Muscle of leg (tissue), 11 donors: ENCODE measurements around the gene EVX1. TPM values are rescaled to one million over a fixed set of nuclear protein-coding genes. Genes with fewer than 3 reads are reported as not detected.

Experiments
- DNase-seq: peaks from one replicate; pipeline ENCODE4 v3.0.0; 2013
- H3K27ac ChIP-seq: one replicate; pipeline ENCODE4 v1.5.1; 2013; ENCODE audit warnings: mild to moderate bottlenecking, low read length, control low read depth
- H3K27me3 ChIP-seq: one replicate; pipeline ENCODE4 v1.6.1; 2013; ENCODE audit warnings: low read length; ENCODE audit not compliant: control insufficient read depth, insufficient read depth
- H3K36me3 ChIP-seq: one replicate; pipeline ENCODE4 v1.6.1; 2013; ENCODE audit warnings: low read length; ENCODE audit not compliant: control insufficient read depth, insufficient read depth
- H3K4me1 ChIP-seq: one replicate; pipeline ENCODE4 v1.6.1; 2013; ENCODE audit warnings: low read length; ENCODE audit not compliant: control insufficient read depth, insufficient read depth
- H3K4me3 ChIP-seq: one replicate; pipeline ENCODE4 v1.5.1; 2013; ENCODE audit warnings: low read length, control low read depth
- H3K9me3 ChIP-seq: replicated peaks from 2 replicates; pipeline ENCODE4 v1.6.1; 2013; ENCODE audit warnings: low read depth, low read length; ENCODE audit not compliant: control insufficient read depth
- WGBS: methylation state at CpG from one replicate; pipeline ENCODE4 v1.1.5; 2013; ENCODE audit warnings: missing lambda C conversion rate; ENCODE audit not compliant: insufficient coverage; 5-methylcytosine and 5-hydroxymethylcytosine counted together
- polyA plus RNA-seq, 8 donors: library from polyadenylated mRNA; unstranded; fragments of 120-200 nt; gene quantifications; one replicate each; pipeline versions ENCODE4 v1.2.1 to v1.2.3, GENCODE V29; 2013; ENCODE audit warnings: inconsistent platforms in 1 of 8, low replicate concordance in 1 of 8; ENCODE audit not compliant: insufficient read length in 8 of 8, insufficient read depth in 1 of 8
- total RNA-seq: library from RNA; stranded (reverse); fragments of 120-200 nt; gene quantifications from one replicate; pipeline ENCODE4 v1.2.4, GENCODE V29; 2013

EVX1 gene
- total and polyA plus RNA-seq, 9 donors: not detected

DNA sequence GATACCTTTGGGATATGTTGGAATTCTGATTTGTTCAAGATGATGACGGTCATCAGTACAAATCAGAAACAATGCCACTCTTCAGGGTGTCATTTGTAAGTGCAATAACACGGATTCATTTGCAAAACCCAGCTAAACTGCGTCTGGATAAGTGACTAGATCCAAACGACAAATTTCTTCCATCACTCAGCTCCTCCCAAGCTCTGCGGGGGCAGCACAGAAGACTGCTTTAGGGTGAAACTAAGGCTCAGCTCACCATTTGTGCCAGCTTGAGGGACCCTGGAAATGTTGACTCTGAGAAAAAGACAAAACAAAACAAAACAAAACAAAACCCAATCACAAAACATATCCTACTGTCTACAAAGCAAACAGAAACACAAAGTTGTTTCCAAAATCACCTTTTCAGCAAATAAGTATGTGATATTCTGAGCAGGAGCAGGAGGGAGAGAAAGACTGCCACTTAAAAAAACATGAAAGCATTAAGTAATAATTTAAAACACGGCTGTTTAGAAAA, 8.0 kb downstream of the EVX1 start:
- no peak overlapping the region for H3K4me3 ChIP-seq
- H3K4me1 ChIP-seq: peaks cover 20% of the 10 kb centered on the region
- peaks cover 2% of the 10 kb centered on the region for H3K9me3 ChIP-seq
- H3K27me3 ChIP-seq: peaks cover 90% of the 10 kb centered on the region
- no peak overlapping the region for H3K27ac ChIP-seq
- 0% methylated on average over 3 of the region's 6 CpGs for WGBS
- H3K36me3 ChIP-seq: no peaks in the 10 kb centered on the region
- no peak for DNase-seq

- H3K9me3 ChIP-seq: peaks cover 2% of the 10 kb centered on the region
- no peak overlapping the region for H3K27ac ChIP-seq
- H3K36me3 ChIP-seq: no peaks in the 10 kb centered on the region
- WGBS: 2% methylated on average over 24 of the region's 29 CpGs
- DNase-seq: no peak
- peaks cover 17% of the 10 kb centered on the region for H3K4me1 ChIP-seq
- H3K27me3 ChIP-seq: peaks cover 88% of the 10 kb centered on the region
- no peak overlapping the region for H3K4me3 ChIP-seq
Observed at GRCh38 chr7:27251136-27251651, 8.6 kb downstream of the EVX1 start.

GRCh38 chr7:27251652-27252590, 9.3 kb downstream of the EVX1 start:
- Histone ChIP-seq H3K27ac (no peak overlapping the region), H3K27me3 (peaks cover 88% of the 10 kb centered on the region), H3K36me3 (no peaks in the 10 kb centered on the region), H3K4me3 (no peak overlapping the region), H3K4me1 (peaks cover 15% of the 10 kb centered on the region), H3K9me3 (peaks cover 2% of the 10 kb centered on the region)
- 6% methylated on average over 55 of the region's 72 CpGs for WGBS
- DNase-seq: no peak

- Histone ChIP-seq H3K27ac (no peak overlapping the region), H3K4me3 (no peak overlapping the region), H3K9me3 (no peaks in the 10 kb centered on the region), H3K4me1 (peaks cover 12% of the 10 kb centered on the region), H3K27me3 (peaks cover 68% of the 10 kb centered on the region), H3K36me3 (no peaks in the 10 kb centered on the region)
- no peak for DNase-seq
- no CpG with 5 or more reads among the region's 1 CpG for WGBS
Observed at GRCh38 chr7:27254625-27255024, 12.0 kb downstream of the EVX1 start.

- DNase-seq: no peak
- Histone ChIP-seq H3K4me1 (no peaks in the 10 kb centered on the region), H3K4me3 (no peak overlapping the region), H3K9me3 (no peaks in the 10 kb centered on the region), H3K27ac (no peak overlapping the region), H3K27me3 (peaks cover 17% of the 10 kb centered on the region), H3K36me3 (no peaks in the 10 kb centered on the region)
- 39% methylated on average over 2 of the region's 5 CpGs for WGBS
Observed at GRCh38 chr7:27260211-27260610, 17.6 kb downstream of the EVX1 start.

- DNase-seq: no peak
- no CpG with 5 or more reads among the region's 4 CpGs for WGBS
- Histone ChIP-seq H3K36me3 (no peaks in the 10 kb centered on the region), H3K9me3 (no peaks in the 10 kb centered on the region), H3K27me3 (peaks cover 5% of the 10 kb centered on the region), H3K4me1 (no peaks in the 10 kb centered on the region), H3K4me3 (no peak overlapping the region), H3K27ac (no peak overlapping the region)
Observed at GRCh38 chr7:27262121-27262520, 19.5 kb downstream of the EVX1 start.

GRCh38 chr7:27263781-27264180, 21.2 kb downstream of the EVX1 start:
- Histone ChIP-seq H3K4me1 (no peaks in the 10 kb centered on the region), H3K27me3 (peaks cover 4% of the 10 kb centered on the region), H3K27ac (no peak overlapping the region), H3K36me3 (no peaks in the 10 kb centered on the region), H3K4me3 (no peak overlapping the region), H3K9me3 (no peaks in the 10 kb centered on the region)
- 100% methylated on average over 1 of the region's 2 CpGs for WGBS
- DNase-seq: no peak

GRCh38 chr7:27269455-27269854, 26.9 kb downstream of the EVX1 start:
- H3K36me3 ChIP-seq: no peaks in the 10 kb centered on the region
- no peaks in the 10 kb centered on the region for H3K9me3 ChIP-seq
- 72% methylated on average over 10 of the region's 14 CpGs for WGBS
- DNase-seq: no peak
- no peaks in the 10 kb centered on the region for H3K4me1 ChIP-seq
- no peak overlapping the region for H3K27ac ChIP-seq
- H3K27me3 ChIP-seq: no peaks in the 10 kb centered on the region
- H3K4me3 ChIP-seq: no peak overlapping the region

DNA sequence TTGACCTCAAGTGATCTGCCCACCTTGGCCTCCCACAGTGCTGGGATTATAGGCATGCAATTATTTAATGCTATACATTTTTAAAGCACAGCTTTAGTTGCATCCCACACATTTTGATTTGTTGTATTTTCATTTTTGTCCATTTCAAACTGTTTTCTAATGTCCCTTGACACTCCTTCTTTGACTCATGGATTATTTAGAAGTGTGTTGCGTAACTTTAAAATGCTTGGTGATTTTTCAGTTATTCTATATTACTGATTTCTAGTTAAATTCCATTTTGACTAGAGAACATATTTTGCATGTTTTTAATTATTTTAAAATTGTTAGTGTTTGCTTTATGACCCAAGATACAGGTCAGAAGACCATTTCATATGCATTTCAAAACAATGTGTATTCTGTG, 28.8 kb downstream of the EVX1 start:
- no peak for DNase-seq
- no CpG with 5 or more reads among the region's 1 CpG for WGBS
- no peaks in the 10 kb centered on the region for H3K4me1 ChIP-seq
- no peak overlapping the region for H3K4me3 ChIP-seq
- H3K27ac ChIP-seq: no peak overlapping the region
- no peaks in the 10 kb centered on the region for H3K27me3 ChIP-seq
- no peaks in the 10 kb centered on the region for H3K9me3 ChIP-seq
- no peaks in the 10 kb centered on the region for H3K36me3 ChIP-seq

DNA sequence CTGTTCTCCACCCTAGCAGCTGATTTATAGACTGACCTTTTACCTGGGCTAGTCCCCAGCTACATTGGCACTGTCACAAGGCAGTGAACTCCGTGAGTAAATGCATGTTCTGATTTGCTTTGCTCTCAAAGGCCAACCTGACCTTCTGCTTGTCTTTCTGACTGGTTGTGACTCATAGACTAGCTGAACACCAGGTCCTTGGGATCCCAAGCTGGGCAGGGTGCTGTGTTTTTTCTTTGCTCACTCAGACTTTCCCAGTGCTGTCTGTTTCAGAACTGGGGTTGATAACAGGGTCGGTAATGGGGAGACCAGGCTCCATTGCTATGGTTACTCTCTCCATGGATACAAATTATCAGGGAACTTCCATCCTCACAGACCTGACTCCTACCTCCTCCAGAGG, 35.0 kb downstream of the EVX1 start:
- H3K9me3 ChIP-seq: no peaks in the 10 kb centered on the region
- H3K4me1 ChIP-seq: no peaks in the 10 kb centered on the region
- no peaks in the 10 kb centered on the region for H3K27me3 ChIP-seq
- no peak overlapping the region for H3K4me3 ChIP-seq
- DNase-seq: no peak
- WGBS: 33% methylated on average over 2 of the region's 2 CpGs
- H3K27ac ChIP-seq: no peak overlapping the region
- no peaks in the 10 kb centered on the region for H3K36me3 ChIP-seq
